ENCODE results near the gene MUC22.
"Not testable (repeated sequence)": the region's sequence is repeated elsewhere in the genome, so short reads cannot be mapped to it uniquely, and the experiment has no call there.

Gene MUC22

GRCh38 chr6:31038559-31038958 lies 28.3 kb downstream of the MUC22 start:
- no peak for DNase-seq (ENCODE audit: low read depth)

- DNase-seq (ENCODE audit: low read depth) = no peak
Measured at GRCh38 chr6:31040801-31041200, 30.5 kb downstream of the MUC22 start.

GRCh38 chr6:31041372-31041974 lies 31.2 kb downstream of the MUC22 start:
- DNase-seq (ENCODE audit: low read depth) = no peak

GRCh38 chr6:31042806-31043205 lies 32.5 kb downstream of the MUC22 start:
- peak; percentile 27 for DNase-seq (ENCODE audit: low read depth)

GRCh38 chr6:31048099-31048498 lies 37.8 kb downstream of the MUC22 start:
- DNase-seq (ENCODE audit: low read depth) = no peak

GRCh38 chr6:31049518-31049917 lies 39.2 kb downstream of the MUC22 start:
- no peak for DNase-seq (ENCODE audit: low read depth)

- not testable (repeated sequence) for DNase-seq (ENCODE audit: low read depth)
Measured at GRCh38 chr6:31053187-31053586, 42.9 kb downstream of the MUC22 start.

- no peak for DNase-seq (ENCODE audit: low read depth)
Measured at GRCh38 chr6:31053873-31054272, 43.6 kb downstream of the MUC22 start.

GRCh38 chr6:31055441-31055840 lies 45.2 kb downstream of the MUC22 start:
- no peak for DNase-seq (ENCODE audit: low read depth)

- DNase-seq (ENCODE audit: low read depth) = no peak
Measured at GRCh38 chr6:31057426-31058003, 47.2 kb downstream of the MUC22 start.

GRCh38 chr6:31058128-31058894 lies 48.0 kb downstream of the MUC22 start:
- DNase-seq (ENCODE audit: low read depth) = peak; percentile 88

GRCh38 chr6:31060145-31060544 lies 49.9 kb downstream of the MUC22 start:
- no peak for DNase-seq (ENCODE audit: low read depth)

- no peak for DNase-seq (ENCODE audit: low read depth)
Measured at GRCh38 chr6:31063906-31064435, 53.7 kb downstream of the MUC22 start.

- no peak for DNase-seq (ENCODE audit: low read depth)
Measured at GRCh38 chr6:31065556-31065955, 55.3 kb downstream of the MUC22 start.

- not testable (repeated sequence) for DNase-seq (ENCODE audit: low read depth)
Measured at GRCh38 chr6:31067028-31067427, 56.8 kb downstream of the MUC22 start.

GRCh38 chr6:31067891-31068668 lies 57.8 kb downstream of the MUC22 start:
- not testable (repeated sequence) for DNase-seq (ENCODE audit: low read depth)

GRCh38 chr6:31068669-31069340 lies 58.5 kb downstream of the MUC22 start:
- DNase-seq (ENCODE audit: low read depth) = peak; percentile 64

- DNase-seq (ENCODE audit: low read depth) = peak; percentile 67
Measured at GRCh38 chr6:31070711-31071197, 60.5 kb downstream of the MUC22 start.

GRCh38 chr6:31074401-31074800 lies 64.1 kb downstream of the MUC22 start:
- no peak for DNase-seq (ENCODE audit: low read depth)

GRCh38 chr6:31075528-31075927 lies 65.3 kb downstream of the MUC22 start:
- no peak for DNase-seq (ENCODE audit: low read depth)

GRCh38 chr6:31076611-31077010 lies 66.3 kb downstream of the MUC22 start:
- DNase-seq (ENCODE audit: low read depth) = no peak
